ENCODE measurements around the gene ATP2B2.

DNA sequence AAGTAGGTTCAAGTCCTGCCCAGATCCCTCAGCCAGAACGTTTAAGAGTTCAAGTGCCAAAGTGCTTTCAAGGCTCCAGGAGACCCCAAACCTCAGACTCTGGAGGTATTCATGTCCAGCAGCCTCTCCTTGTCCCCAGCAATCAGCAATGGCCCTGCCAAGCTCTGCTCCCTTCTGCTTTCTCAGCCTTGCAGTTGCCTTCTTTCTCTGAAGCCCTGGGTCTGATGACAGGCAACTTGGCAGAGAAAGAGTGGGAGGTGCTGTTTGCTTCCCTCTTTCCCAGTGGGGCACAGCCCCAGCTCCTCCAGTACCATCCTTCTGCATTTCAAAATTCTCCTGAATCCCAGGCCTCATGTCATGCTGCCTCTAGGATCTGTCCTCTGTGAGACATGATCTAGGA is 40.2 kb downstream of the ATP2B2 start:
- TF ChIP-seq, protein P1, sequence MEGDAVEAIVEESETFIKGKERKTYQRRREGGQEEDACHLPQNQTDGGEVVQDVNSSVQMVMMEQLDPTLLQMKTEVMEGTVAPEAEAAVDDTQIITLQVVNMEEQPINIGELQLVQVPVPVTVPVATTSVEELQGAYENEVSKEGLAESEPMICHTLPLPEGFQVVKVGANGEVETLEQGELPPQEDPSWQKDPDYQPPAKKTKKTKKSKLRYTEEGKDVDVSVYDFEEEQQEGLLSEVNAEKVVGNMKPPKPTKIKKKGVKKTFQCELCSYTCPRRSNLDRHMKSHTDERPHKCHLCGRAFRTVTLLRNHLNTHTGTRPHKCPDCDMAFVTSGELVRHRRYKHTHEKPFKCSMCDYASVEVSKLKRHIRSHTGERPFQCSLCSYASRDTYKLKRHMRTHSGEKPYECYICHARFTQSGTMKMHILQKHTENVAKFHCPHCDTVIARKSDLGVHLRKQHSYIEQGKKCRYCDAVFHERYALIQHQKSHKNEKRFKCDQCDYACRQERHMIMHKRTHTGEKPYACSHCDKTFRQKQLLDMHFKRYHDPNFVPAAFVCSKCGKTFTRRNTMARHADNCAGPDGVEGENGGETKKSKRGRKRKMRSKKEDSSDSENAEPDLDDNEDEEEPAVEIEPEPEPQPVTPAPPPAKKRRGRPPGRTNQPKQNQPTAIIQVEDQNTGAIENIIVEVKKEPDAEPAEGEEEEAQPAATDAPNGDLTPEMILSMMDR (IDR thresholded peaks at IDR 0.05) = no peak
- TF ChIP-seq EZH2 (IDR thresholded peaks at IDR 0.05; ENCODE audit: borderline replicate concordance, insufficient read depth, low read depth, low read length, poor library complexity, severe bottlenecking) = no peak

Data from B cell (primary cell).